ENCODE measurements around the gene EDEM1.
A peak's percentile ranks its signal among the peaks of the same experiment; 100 is the strongest.
"Not testable (repeated sequence)": the region's sequence is repeated elsewhere in the genome, so short reads cannot be mapped to it uniquely, and the experiment has no call there.

EDEM1 gene

DNA sequence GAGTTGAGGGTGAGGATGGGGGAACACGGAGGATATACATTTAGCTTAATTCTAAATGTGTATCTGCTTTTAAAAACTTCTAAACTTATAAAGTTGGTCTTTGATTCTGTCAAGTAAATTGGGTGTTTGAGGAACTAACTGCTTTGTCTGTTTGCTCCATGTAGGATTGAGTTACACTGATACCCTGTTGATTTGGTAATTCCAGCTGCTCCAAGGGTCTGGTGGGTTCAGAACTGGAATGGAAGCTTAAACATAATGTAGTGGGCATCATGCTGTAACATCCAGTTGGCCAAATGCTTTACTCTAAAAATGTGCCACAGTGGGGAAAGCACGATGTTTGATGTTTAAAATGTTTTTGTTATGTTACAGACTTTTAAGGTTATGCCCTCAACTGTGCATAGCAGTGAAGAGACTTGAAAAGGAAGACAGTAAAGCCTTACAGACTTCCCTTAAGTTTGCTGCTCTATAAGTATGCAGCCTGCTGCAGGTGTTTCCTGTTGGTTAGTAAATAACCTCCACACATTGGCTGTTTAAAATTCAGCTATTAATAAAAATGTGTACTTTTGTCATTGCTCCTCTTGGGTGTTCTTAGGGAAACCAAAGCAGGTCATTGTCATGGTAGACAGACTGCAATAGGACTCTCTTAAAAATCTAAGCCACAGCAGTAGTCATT, 5.9 kb upstream of the EDEM1 start:
- no peak for DNase-seq

DNA sequence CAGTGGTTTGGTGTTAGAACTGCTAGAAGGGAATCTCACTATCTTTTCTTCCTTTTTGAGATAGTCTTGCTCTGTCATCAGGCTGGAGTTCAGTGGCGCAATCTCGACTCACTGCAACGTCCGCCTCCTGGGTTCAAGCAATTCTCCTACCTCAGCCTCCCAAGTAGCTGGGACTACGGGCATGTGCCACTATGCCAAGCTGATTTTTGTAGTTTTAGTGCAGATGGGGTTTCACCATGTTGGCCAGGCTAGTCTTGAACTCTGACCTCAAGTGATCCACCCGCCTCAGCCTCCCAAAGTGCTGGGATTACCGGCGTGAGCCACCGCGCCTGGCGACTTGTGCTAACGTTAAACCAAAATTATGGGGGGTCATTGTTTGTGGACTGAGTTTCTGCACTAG, 3.8 kb upstream of the EDEM1 start:
- DNase-seq: not testable (repeated sequence)

DNA sequence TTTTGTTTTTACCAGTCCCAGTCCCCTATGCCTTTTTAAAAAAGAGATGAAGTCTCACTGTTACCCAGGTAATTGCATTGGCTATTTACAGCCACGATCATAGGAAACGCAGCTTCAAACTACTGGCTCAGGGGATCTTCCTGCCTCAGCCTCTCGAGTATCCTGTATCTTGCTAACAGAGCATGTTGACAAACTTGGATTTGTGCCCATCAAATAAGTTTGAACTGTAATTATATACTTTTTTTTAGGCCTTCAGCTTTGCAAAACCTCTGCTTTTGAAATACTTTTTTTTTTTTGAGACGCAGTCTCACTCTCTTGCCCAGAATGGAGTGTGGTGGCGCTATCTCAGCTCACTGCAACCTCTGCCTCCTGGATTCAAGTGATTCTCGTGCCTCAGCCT, 3.0 kb upstream of the EDEM1 start:
- no peak for DNase-seq

GRCh38 chr3:5185093-5185673, 2.3 kb upstream of the EDEM1 start:
- DNase-seq: no peak

GRCh38 chr3:5186089-5186857, 1.2 kb upstream of the EDEM1 start:
- DNase-seq: no peak

DNA sequence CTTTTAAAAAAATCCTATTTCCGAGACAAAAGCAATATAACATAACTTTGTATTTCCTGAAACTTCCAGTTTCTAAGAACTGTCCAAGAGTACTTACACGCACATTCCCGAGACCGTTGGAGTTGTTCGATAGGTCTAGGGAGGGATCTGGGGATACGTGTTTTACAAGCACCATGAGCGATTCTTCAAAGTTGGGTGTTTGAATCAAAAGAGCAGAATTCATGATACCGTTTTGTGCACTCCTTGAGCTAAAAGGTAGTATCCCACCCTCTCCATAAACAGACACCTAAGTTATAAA, 700 bp upstream of the EDEM1 start:
- DNase-seq: no peak

DNA sequence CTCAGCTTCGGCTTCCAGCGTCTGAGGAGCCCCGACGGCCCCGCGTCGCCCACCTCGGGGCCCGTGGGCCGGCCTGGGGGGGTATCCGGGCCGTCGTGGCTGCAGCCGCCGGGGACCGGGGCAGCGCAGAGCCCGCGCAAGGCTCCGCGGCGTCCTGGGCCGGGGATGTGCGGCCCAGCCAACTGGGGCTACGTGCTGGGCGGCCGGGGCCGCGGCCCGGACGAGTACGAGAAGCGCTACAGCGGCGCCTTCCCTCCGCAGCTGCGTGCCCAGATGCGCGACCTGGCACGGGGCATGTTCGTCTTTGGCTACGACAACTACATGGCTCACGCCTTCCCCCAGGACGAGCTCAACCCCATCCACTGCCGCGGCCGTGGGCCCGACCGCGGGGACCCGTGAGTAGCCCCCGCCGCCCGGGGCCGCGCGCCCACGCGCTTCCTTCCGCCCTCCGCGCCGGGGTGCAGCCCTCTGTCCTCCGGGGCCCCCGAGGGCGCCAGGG, 462 bp downstream of the EDEM1 start:
- peak; percentile 42 to 52 for DNase-seq

GRCh38 chr3:5188419-5189221, 1.1 kb downstream of the EDEM1 start:
- peak; percentile 60 to 62 for DNase-seq

GRCh38 chr3:5190147-5190791, 2.8 kb downstream of the EDEM1 start:
- peak in 1 of 2 donors; percentile 17 for DNase-seq

- peak in 1 of 2 donors; percentile 16 for DNase-seq
These were observed 4.2 kb downstream of the EDEM1 start for GRCh38 chr3:5191555-5192304.

DNA sequence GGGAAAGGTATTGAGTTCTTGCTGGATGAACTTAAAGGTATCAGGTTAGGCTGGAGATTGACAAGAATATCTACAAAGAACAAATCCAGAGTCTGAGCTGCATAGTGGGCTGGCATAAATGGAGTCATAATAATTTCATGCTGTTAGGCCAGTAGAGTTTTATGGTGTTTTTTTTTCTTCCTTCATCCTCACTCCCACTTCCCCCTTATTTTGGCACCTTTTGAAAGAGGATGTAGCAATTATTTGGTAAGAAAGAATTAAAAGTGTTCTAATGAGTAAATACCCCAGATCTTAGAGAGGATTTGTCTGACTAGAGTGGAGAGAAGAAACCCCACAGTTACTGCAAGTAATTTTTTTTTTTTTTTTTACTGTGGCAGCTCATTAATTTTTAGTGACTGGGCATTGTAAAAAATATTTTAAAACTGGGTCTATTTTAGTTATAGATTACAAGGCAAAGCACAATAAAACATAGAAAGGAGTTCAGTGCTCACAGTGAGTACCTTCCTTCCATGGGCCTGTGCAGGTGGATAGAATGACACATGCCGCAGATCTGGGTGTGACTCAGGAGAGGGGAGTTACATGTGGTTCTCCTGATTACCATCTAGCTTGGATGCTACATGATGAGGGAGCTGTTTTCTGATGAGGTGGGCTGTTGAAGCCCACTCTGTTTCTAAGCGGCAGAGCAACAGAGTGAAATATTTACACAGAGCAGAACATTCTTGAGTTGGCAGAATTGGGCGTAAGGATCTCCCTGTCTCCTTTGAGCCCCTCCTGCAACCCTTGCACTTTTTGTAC, 5.3 kb downstream of the EDEM1 start:
- peak; percentile 28 to 42 for DNase-seq

GRCh38 chr3:5194341-5194740, 6.8 kb downstream of the EDEM1 start:
- no peak for DNase-seq

GRCh38 chr3:5194801-5195509, 7.4 kb downstream of the EDEM1 start:
- peak; percentile 45 to 53 for DNase-seq

GRCh38 chr3:5195605-5196004, 8.1 kb downstream of the EDEM1 start:
- peak in 1 of 2 donors; percentile 14 for DNase-seq

- DNase-seq: no peak
These were observed 9.5 kb downstream of the EDEM1 start for GRCh38 chr3:5197022-5197421.

DNA sequence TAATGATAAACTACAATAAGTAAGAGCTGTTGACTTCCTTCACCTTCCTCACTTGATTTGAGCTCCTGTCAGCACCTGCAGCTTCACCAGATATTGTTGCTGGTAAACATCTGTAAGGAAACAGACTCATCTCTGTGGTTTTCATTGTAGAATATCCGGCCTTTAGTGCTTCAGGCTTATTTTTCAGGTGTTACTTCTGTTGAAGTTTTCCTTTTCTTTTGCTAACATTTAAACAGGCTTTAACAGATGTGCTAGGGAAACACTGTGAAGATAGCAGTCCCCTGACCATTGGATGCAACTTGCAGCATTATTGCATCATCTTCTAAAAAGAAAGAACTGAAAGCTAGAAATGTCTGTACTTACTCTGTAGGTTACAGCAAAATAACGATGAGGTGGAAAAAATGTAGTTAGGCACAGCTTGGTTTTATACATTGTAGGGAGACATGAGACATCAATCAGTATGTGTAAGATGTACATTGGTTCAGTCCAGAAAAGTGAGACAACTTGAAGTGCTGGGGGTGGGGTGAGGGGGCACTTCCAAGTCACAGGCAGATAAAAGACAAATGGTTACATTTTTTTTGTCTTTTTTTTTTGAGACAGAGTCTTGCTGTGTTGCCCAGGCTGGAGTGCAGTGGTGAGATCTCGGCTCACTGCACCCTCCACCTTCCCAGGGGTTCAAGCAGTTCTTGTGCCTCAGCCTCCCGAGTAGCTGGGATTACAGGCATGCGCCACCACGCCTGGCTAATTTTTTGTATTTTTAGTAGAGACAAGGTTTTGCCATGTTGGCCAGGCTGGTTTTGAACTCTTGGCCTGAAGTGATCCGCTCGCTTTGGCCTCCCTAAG, 10.2 kb downstream of the EDEM1 start:
- DNase-seq: peak; percentile 31 to 42

- DNase-seq: no peak
These were observed 10.8 kb downstream of the EDEM1 start for GRCh38 chr3:5198313-5198677.

DNA sequence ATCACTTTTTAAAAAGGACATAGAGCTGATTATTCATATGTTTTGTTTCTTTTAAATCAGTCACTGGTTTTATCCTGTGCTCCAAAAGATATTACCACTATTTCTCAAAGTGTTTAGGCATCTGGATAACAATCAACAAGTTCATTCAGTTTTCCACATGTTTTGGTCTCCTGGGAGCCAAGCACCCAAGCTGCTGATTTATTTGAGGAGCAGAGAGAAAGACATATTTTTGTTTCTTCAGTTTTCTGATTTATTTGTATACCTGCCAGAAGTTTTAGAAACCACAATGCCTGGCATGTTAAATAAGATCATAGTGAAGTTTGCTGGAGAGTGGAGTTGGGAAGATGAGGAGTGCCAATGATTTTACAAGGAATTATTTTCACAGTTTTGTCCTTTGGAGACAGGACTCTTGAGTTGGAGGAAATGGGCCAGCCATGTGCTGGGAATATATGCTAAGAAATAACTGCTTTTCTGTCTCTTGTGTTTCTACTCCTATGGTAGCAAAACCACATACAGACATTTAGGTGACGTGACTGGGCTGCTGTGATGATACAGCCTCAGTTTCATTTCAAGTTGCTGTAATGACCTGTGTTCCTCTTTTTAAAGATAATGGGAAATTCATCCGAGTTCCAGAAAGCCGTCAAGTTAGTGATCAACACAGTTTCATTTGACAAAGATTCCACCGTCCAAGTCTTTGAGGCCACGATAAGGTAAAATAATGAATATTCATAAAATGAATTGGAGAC, 11.7 kb downstream of the EDEM1 start:
- no peak for DNase-seq

- DNase-seq: no peak
These were observed 14.0 kb downstream of the EDEM1 start for GRCh38 chr3:5201536-5201935.

Data from activated CD4-positive, alpha-beta T cell treated with anti-CD3 and anti-CD28 coated beads for 4 hours (primary cell).